GM18499 (cell line): ENCODE measurements around the gene IFT122.

Experiments
- ATAC-seq: cut with Tn5 transposase; IDR thresholded peaks from one replicate; pipeline ENCODE4 v1.9.1; 2021; ENCODE audit warnings: moderate number of reproducible peaks; ENCODE audit not compliant: insufficient read depth, unreplicated experiment

Gene IFT122

DNA sequence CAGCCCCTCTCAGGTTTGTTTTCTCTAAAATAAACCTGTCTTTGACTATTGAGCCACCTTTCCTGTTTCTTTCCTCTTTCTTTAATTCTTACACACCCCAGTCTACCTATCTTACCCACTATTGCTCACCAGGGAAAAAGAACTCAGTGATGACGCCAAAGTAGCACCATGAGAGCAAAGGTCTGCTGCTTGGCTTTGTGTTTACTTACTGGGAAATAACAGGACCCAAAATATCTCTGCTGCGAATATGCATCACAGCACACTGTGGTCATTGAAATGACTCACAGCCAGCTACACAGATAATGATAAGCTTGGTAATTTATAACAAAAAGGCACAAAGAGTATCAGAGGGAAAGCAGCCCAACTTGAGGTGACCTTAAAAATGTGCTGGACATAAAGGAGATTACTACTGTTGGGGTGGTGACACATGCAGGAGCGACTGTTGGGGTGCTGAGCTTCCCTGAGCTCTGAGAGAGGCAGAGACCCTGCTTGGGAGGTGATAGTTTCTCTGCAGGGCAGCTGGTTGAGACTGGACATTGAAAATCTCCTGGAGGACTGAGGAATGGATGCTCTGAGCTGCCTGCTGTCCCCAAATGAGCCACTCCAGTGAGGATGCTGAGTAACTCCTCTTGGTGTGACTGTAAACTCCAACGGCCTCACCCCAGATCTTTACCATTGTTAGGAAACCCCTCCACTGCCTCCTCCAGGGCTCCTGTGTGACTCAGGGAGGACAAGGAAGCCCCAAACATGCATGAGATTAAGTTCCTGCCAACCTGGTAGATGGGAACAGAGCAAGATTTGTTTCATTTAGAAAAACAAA is 26.1 kb upstream of the IFT122 start:
- peak; percentile 90 for ATAC-seq

DNA sequence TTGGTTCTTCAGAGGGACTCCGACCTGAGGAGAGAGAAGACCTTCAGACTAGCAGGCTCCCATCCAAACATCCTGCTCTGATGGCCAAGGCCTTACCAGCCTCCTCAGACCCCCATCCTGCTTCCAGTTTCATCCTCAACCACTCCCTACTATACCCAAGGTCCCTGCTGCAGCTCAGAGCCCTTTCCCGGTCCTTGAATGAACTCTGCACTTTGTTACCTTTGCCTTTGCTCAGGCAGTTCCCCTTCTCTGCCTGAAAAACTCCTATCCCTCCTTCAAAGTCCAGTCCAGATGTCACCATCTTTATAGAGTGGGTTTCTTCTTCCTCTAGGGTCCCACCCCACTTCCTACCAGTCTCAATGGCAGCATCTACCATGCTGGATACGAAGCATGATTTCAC is 24.6 kb upstream of the IFT122 start:
- ATAC-seq, result no peak

DNA sequence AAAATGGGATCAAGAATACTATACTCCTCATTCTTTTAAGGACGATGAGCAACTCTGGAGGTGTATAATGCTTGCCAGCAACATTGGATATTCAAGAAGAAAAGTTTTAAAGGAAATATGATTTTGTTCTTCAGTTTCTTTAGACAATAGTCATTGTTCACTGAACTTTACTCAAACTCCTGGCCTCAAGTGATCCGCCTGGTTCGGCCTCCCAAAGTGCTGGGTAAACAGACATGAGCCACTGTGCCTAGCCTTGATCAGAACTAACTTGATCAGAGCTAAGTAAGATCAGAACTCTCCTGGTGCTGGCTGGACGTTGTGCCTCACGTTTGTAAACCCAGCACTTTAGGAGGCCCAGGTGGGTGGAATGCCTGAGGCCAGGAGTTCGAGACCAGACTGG is 24.2 kb upstream of the IFT122 start:
- ATAC-seq, result no peak

GRCh38 chr3:129416415-129416814 is 23.6 kb upstream of the IFT122 start:
- no peak for ATAC-seq

DNA sequence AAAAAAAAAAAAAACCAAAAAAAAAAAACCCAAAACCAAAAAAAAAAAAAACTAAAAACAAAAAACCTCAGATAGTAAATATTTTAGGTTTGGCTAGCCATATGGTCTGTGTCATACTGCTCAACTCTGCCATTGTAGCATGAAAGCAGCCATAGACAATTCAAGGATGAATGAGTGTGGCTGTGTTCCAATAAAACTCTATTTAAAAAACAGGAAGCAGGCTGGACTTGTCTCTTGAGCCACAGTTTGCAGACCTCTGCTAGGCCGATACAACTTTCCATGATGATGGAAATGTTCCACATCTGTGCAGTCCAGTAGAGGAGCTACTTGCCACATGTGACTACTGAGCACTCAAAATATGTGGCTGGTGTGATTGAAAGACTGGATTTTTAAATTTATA is 22.7 kb upstream of the IFT122 start:
- no peak for ATAC-seq

DNA sequence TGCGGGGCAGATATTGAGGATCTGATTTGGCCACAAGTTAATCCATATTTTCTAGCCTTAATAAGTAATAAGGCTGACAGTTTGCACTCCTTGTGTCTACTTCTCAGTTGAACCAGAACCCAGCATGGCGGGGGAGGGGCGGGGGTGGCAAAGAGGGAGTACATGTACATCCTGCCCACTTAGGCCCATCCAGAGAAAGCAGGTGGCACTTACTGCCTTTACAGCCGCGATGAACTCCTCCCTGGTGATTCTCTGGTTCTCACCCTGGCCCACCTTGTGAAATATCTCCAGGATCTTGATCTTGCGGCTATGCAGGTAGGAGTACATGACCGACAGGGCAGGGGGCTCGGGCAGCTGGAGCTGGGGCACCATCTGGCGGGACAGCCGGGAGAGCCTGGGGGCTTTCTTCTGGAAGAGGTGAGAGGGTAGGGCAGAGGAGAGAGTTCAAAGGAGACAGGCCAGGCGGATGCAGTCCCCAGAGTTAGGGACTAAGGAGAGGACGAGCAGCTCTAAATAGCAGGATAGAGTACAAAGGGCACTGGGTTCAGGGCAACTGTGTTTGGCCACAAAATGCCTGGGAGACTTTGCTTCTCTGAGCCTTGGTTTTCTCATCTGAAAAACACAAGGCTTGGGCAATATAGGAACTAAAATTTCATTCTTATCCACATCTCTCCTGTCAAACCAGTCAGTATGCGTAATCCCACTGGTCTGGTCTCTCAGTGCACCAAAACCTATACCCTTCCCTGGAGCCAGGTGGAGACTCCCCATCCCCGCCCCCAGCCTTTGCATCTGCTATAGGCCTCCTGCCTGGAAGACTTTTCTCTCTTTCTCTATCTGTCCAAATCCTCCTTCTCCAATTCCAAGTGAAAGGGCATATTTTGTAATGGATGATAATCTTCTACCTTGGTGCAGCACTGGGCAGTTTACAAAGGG is 21.7 kb upstream of the IFT122 start:
- ATAC-seq, result no peak

- ATAC-seq, result no peak
These were observed 20.5 kb upstream of the IFT122 start for GRCh38 chr3:129419476-129419875.

GRCh38 chr3:129421236-129421883 is 18.7 kb upstream of the IFT122 start:
- ATAC-seq, result no peak

- ATAC-seq, result no peak
These were observed 17.9 kb upstream of the IFT122 start for GRCh38 chr3:129421988-129422745.

DNA sequence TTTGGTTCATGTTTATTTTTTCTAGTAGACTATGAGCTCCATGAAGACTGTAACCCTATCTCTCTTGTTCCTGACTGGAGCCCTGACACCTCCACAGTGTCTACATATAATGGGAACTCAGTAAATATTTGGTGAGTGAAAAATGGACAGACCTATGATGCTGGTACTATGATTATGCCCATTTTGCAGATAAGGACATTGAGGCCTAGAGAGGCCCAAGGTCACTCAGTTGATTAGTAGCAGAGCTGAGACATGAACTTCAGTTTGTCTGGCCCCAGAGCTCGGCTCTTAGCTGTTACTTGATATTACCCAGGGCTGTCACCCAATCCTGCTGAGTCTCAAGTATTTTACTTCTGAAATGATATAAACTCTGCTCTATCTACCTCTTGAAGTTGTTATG is 17.1 kb upstream of the IFT122 start:
- no peak for ATAC-seq

- ATAC-seq, result no peak
These were observed 15.7 kb upstream of the IFT122 start for GRCh38 chr3:129424185-129424841.

GRCh38 chr3:129425213-129425612 is 14.8 kb upstream of the IFT122 start:
- ATAC-seq, result no peak

DNA sequence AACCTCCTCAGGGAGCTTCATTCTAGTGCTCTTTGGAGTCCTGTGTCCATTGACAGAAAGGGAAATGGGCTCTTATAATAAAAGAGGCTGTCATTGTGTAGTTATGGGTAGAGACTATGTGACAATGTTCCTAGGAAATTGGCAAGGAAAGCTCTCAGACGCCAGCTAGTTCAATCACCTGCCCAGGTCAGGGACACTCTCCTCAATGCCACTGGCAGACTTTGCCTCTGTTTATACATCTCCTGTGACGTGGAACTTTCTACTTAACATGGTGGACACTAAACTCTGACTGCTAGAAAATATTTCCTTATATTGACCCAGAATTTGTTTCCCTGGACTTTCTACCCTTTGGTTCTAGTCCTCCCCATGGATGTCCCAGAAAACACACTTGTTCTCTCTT is 14.4 kb upstream of the IFT122 start:
- no peak for ATAC-seq

GRCh38 chr3:129428007-129428375 is 12.0 kb upstream of the IFT122 start:
- ATAC-seq, result no peak

- ATAC-seq, result peak; percentile 56
These were observed 11.5 kb upstream of the IFT122 start, which contains the start of gene EFCAB12 for GRCh38 chr3:129428376-129429079. EFCAB12 (minus strand) TSS chr3:129428636; CDS start chr3:129428488, 148 bp downstream.

GRCh38 chr3:129429080-129429451 is 11.0 kb upstream of the IFT122 start:
- no peak for ATAC-seq

DNA sequence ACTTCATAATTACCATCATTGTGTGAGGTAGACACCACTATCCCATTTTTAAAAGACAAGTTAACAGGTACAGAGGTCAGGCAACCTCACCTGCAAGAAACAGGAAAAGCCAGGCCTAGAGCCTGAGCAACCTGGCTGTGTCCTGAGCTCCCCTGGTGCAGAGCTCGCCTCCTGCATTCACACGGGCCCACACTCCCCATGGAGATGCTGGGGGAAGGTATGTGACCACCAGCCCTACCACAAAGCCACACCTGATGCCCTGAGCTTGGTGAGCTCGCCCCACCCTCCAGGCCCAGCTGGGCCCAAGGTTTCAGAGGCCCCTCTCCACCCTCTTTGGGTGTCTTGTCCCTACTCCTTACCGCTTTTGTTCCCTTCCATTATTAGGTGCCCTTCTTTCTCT is 10.4 kb upstream of the IFT122 start:
- ATAC-seq, result no peak

GRCh38 chr3:129432036-129432435 is 8.0 kb upstream of the IFT122 start:
- no peak for ATAC-seq

GRCh38 chr3:129432671-129433070 is 7.4 kb upstream of the IFT122 start:
- ATAC-seq, result no peak
